Measurements from ENCODE around the gene RXRA.
A peak's percentile ranks its signal among the peaks of the same experiment; 100 is the strongest.

The RXRA gene

GRCh38 chr9:134378901-134379338 lies 52.7 kb downstream of the RXRA start:
- no peaks in the 10 kb centered on the region for H3K27me3 ChIP-seq (ENCODE audit: insufficient read depth, poor library complexity, severe bottlenecking)
- no peak for DNase-seq (ENCODE audit: low read depth in 1 of 2, low spot score in 1 of 2)
- no peak overlapping the region for H3K4me3 ChIP-seq (replicated peaks; ENCODE audit: insufficient read depth, low read length)
- TF ChIP-seq SPI1 (IDR thresholded peaks at IDR 0.05; ENCODE audit: borderline replicate concordance, low read depth) (no peak), POLR2AphosphoS5 (IDR thresholded peaks at IDR 0.05; ENCODE audit: low read depth) (no peak)
- no peak overlapping the region for H3K27ac ChIP-seq (replicated peaks)

DNA sequence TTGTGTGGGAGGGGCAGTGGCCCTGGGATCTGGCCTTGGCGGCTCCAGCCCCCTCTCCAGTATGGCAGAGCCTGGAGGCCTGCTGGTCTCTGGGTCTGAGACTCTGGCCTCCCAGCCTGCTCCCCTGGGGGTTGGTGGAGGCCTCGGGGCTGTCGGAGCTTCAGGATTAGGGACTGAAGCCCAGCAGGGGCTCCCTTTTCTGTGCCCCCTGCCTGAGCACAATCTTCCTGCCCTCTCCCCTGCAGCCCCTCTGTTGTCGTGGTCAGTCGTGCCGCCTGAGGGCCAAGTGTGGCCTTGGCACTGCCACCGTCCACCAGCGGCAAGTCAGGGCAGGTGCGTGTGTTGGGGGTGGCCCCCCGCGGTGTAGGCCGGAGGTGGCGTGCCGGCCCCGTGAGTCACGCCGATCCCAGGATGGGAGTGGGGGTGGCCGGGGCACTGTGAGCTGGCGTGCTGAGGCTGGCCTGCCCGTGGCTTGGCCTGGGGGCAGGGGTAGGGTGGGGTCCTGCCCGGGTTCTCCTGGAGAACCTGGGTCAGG lies 53.6 kb downstream of the RXRA start:
- Histone ChIP-seq H3K27ac (replicated peaks) (no peak overlapping the region), H3K4me3 (replicated peaks; ENCODE audit: insufficient read depth, low read length) (no peak overlapping the region), H3K27me3 (ENCODE audit: insufficient read depth, poor library complexity, severe bottlenecking) (no peaks in the 10 kb centered on the region)
- DNase-seq (ENCODE audit: low read depth in 1 of 2, low spot score in 1 of 2) = no peak
- TF ChIP-seq REST (IDR thresholded peaks at IDR 0.05; ENCODE audit: insufficient replicate concordance, low read depth) (no peak), SPI1 (IDR thresholded peaks at IDR 0.05; ENCODE audit: borderline replicate concordance, low read depth) (no peak), GABPA (IDR thresholded peaks at IDR 0.05; ENCODE audit: low read depth) (no peak), POLR2AphosphoS5 (IDR thresholded peaks at IDR 0.05; ENCODE audit: low read depth) (no peak)
- TF ChIP-seq, protein P1, sequence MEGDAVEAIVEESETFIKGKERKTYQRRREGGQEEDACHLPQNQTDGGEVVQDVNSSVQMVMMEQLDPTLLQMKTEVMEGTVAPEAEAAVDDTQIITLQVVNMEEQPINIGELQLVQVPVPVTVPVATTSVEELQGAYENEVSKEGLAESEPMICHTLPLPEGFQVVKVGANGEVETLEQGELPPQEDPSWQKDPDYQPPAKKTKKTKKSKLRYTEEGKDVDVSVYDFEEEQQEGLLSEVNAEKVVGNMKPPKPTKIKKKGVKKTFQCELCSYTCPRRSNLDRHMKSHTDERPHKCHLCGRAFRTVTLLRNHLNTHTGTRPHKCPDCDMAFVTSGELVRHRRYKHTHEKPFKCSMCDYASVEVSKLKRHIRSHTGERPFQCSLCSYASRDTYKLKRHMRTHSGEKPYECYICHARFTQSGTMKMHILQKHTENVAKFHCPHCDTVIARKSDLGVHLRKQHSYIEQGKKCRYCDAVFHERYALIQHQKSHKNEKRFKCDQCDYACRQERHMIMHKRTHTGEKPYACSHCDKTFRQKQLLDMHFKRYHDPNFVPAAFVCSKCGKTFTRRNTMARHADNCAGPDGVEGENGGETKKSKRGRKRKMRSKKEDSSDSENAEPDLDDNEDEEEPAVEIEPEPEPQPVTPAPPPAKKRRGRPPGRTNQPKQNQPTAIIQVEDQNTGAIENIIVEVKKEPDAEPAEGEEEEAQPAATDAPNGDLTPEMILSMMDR (IDR thresholded peaks at IDR 0.05; ENCODE audit: insufficient read depth, low read length) = no peak

DNA sequence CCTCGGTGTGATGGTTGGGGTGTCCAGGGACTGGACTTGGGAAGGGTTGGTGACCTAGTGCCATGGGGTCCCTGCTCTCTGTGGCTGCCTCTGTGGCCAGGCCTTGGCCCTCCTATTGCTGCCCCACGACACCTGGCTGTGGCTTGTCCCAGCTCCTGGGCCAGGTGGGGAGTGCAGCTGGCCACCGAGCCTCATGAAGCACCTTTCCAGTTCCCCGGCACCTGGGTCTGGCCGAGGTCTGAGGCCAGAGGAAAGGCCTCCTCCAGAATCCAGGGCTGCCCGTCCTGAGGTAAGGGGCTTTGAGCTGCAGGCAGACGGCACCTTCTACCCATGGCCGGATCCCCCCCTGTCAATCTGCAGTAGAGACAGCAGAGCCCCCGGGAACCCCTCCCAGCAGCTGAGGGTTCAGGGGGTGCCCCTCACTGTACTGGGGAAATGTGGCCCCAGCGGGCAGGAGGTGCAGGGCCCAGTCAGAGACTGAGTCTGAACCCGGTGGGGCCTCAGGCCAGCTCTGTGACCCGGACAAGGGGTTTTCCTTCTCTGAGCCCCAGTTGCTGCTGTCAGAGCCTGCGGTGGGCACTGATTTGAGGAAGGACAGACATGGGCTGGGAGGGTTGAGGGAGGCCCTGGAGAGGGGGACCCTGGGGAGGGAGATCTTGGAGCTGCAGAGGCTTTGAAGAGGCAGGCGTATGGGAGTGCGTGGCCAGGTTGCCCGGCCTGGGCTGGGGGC lies 54.5 kb downstream of the RXRA start:
- Histone ChIP-seq H3K27ac (replicated peaks) (no peak overlapping the region; the same call in 1 of the 2 replicates), H3K27me3 (ENCODE audit: insufficient read depth, poor library complexity, severe bottlenecking) (no peaks in the 10 kb centered on the region), H3K4me3 (replicated peaks; ENCODE audit: insufficient read depth, low read length) (no peak overlapping the region)
- no peak for TF ChIP-seq REST (IDR thresholded peaks at IDR 0.05; ENCODE audit: insufficient replicate concordance, low read depth)
- no peak for TF ChIP-seq SPI1 (IDR thresholded peaks at IDR 0.05; ENCODE audit: borderline replicate concordance, low read depth)
- DNase-seq (ENCODE audit: low read depth in 1 of 2, low spot score in 1 of 2) = no peak

GRCh38 chr9:134381272-134381661 lies 55.0 kb downstream of the RXRA start:
- DNase-seq (ENCODE audit: low read depth in 1 of 2, low spot score in 1 of 2) = no peak
- Histone ChIP-seq H3K27me3 (ENCODE audit: insufficient read depth, poor library complexity, severe bottlenecking) (no peaks in the 10 kb centered on the region), H3K27ac (replicated peaks) (peak overlapping the region; percentile 39; the same call in 1 of the 2 replicates), H3K4me3 (replicated peaks; ENCODE audit: insufficient read depth, low read length) (no peak overlapping the region)
- TF ChIP-seq SPI1 (IDR thresholded peaks at IDR 0.05; ENCODE audit: borderline replicate concordance, low read depth) (no peak), REST (IDR thresholded peaks at IDR 0.05; ENCODE audit: insufficient replicate concordance, low read depth) (no peak), POLR2AphosphoS5 (IDR thresholded peaks at IDR 0.05; ENCODE audit: low read depth) (no peak), GABPA (IDR thresholded peaks at IDR 0.05; ENCODE audit: low read depth) (no peak)
- TF ChIP-seq, protein P1 (IDR thresholded peaks at IDR 0.05; ENCODE audit: insufficient read depth, low read length) = no peak
